Occipital lobe (tissue), 2 donors: ENCODE results near the gene CLINT1. TPM values are rescaled to one million over a fixed set of nuclear protein-coding genes. Genes with fewer than 3 reads are reported as not detected.

Experiments used
- DNase-seq: peaks from one replicate; lab custom pipeline; 2025; lab: John Stamatoyannopoulos, UW
- total RNA-seq: library from RNA; depleted of rRNA; stranded (reverse); fragments of >200 nt; gene quantifications from one replicate; pipeline ENCODE4 v1.2.3, GENCODE V29; 2014

The CLINT1 gene
- total RNA-seq, 1 donor from 2014 or later: 66.9 TPM

GRCh38 chr5:157820593-157821252 is 38.2 kb downstream of the CLINT1 start:
- DNase-seq: no peak

GRCh38 chr5:157819502-157820115 is 39.3 kb downstream of the CLINT1 start:
- no peak for DNase-seq

GRCh38 chr5:157818368-157818767 is 40.6 kb downstream of the CLINT1 start:
- no peak for DNase-seq

- DNase-seq: no peak
Measured at GRCh38 chr5:157817928-157818327, 41.0 kb downstream of the CLINT1 start.

- DNase-seq: no peak
Measured at GRCh38 chr5:157817387-157817702, 41.6 kb downstream of the CLINT1 start.

GRCh38 chr5:157816682-157817386 is 42.1 kb downstream of the CLINT1 start:
- no peak for DNase-seq

GRCh38 chr5:157812086-157812485 is 46.9 kb downstream of the CLINT1 start:
- no peak for DNase-seq

GRCh38 chr5:157808043-157808442 is 50.9 kb downstream of the CLINT1 start:
- no peak for DNase-seq

GRCh38 chr5:157802736-157803135 is 56.2 kb downstream of the CLINT1 start:
- DNase-seq: no peak

GRCh38 chr5:157800137-157800536 is 58.8 kb downstream of the CLINT1 start:
- DNase-seq: no peak

- no peak for DNase-seq
Measured at GRCh38 chr5:157799578-157799977, 59.4 kb downstream of the CLINT1 start.

- DNase-seq: no peak
Measured at GRCh38 chr5:157793301-157793700, 65.6 kb downstream of the CLINT1 start.

GRCh38 chr5:157785801-157786200 is 73.1 kb downstream of the CLINT1 start:
- no peak for DNase-seq

GRCh38 chr5:157779221-157779620 is 79.7 kb downstream of the CLINT1 start:
- no peak for DNase-seq

- DNase-seq: no peak
Measured at GRCh38 chr5:157778121-157778805, 80.7 kb downstream of the CLINT1 start.

- DNase-seq: no peak
Measured at GRCh38 chr5:157772127-157772526, 86.8 kb downstream of the CLINT1 start.

- no peak for DNase-seq
Measured at GRCh38 chr5:157770665-157771064, 88.3 kb downstream of the CLINT1 start.

GRCh38 chr5:157767689-157768088 is 91.3 kb downstream of the CLINT1 start:
- DNase-seq: no peak

- no peak for DNase-seq
Measured at GRCh38 chr5:157766902-157767301, 92.0 kb downstream of the CLINT1 start.

GRCh38 chr5:157766442-157766841 is 92.5 kb downstream of the CLINT1 start:
- no peak for DNase-seq

- DNase-seq: no peak
Measured at GRCh38 chr5:157764531-157764930, 94.4 kb downstream of the CLINT1 start.
